AG10803 (cell line): ENCODE data around the gene PAPOLB.

Experiments
- DNase-seq: peaks from one replicate; pipeline ENCODE4 v3.0.0; 2010; ENCODE audit warnings: low read depth
- H3K4me3 ChIP-seq: 2 replicates; pipeline ENCODE4 v1.5.1; 2011; ENCODE audit warnings: mild to moderate bottlenecking, low read length, control low read depth
- TF ChIP-seq, protein P1 (sequence below): conservative IDR thresholded peaks from 2 replicates; pipeline ENCODE4 v1.5.1; 2011; ENCODE audit warnings: mild to moderate bottlenecking, low read length, control low read depth, inconsistent platforms

The PAPOLB gene

DNA sequence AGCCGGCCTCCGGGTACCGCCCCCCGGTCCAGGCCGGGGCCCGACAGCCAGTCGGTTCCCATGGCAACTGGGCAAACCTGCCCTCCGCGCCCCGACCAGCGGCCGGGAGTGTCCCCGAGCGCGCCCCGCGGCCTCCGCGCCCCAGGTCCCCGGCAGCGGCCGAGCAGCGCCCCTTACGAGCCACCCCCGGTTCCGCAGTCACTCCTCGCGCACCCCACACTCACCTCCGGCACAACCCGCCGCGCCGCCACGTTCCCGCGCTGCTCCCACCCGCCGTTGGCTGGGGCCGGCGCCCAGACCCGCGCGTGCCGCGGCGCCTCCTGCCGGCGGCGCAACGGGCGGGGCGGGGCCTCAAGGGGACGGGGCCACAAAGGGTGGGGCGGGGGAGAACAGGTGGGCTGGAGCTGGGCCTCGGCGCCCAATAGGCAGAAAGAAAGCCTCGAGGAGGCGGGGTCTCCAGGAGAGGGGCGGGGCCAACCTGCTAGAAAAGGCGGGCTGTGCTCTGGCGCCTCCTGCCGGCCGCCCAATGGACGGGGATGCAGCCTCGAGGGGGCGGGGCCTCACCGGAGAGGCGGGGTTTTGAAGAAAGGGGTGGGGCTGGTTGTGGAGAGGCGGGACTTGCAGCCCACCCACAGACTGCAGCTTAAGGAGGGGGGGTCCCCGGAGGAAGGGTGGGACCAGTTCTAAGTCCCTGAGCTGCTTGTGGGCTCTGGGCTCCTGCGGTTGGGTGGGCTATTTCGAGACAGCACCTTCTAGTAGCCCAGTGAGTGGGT lies 21.7 kb upstream of the PAPOLB start, which contains the start of gene RADIL:
RADIL (minus strand) TSS at position 345 of the 773 bp plus-strand sequence. CDS start 5,577 bp downstream, outside the sequence.
- TF ChIP-seq, protein P1, sequence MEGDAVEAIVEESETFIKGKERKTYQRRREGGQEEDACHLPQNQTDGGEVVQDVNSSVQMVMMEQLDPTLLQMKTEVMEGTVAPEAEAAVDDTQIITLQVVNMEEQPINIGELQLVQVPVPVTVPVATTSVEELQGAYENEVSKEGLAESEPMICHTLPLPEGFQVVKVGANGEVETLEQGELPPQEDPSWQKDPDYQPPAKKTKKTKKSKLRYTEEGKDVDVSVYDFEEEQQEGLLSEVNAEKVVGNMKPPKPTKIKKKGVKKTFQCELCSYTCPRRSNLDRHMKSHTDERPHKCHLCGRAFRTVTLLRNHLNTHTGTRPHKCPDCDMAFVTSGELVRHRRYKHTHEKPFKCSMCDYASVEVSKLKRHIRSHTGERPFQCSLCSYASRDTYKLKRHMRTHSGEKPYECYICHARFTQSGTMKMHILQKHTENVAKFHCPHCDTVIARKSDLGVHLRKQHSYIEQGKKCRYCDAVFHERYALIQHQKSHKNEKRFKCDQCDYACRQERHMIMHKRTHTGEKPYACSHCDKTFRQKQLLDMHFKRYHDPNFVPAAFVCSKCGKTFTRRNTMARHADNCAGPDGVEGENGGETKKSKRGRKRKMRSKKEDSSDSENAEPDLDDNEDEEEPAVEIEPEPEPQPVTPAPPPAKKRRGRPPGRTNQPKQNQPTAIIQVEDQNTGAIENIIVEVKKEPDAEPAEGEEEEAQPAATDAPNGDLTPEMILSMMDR, result peak; percentile 64
- peak; percentile 86 for DNase-seq
- H3K4me3 ChIP-seq, result peak within 1 kb of the TSS; percentile 61

- no peak for DNase-seq
- TF ChIP-seq, protein P1, result no peak
- H3K4me3 ChIP-seq, result peak overlapping the region; percentile 61
These were observed 21.2 kb upstream of the PAPOLB start for GRCh38 chr7:4883033-4883371.

DNA sequence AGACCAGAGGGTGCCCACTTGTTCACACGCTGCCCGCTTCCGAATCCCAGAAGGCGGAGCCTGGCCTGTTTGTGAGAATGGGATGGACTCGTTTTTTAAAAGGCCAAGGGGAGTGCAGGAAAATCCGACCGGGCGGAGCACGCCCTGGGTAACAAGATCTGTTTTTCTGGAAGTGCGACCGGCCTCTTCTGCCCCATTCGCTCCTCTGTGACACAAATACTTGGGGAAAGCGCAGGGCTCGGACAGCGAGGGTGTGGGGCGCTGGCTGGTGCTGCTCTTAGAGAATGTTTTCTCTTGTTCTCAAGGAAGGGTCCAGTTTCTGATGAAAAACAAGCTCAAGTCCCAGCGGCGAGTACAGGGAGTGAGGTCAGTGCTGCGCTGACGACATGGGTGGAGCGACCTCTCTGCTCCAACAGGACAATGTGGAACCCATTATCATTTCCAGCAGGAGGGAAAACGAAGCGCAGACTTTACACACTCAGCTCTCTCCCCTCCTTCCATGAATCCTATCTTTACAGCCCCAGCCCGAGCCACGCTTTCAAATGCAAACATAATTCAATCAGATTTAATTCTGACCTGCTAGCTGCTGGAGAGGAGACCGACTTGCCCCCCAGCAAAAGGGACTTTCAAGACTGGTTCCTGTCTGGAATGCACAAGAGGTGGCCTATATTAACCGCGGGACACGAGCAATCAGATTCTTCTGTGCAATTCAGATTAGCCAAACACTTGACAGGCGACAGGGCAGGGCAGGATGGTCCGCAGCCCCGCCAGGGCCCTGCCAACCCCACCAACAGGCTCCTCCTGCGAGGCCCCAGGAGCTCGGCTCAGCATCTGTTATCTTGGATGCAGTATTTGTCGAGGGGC lies 20.6 kb upstream of the PAPOLB start:
- peak; percentile 86 for DNase-seq
- TF ChIP-seq, protein P1, result no peak; the same call in 1 of the 2 replicates
- peak overlapping the region; percentile 61 for H3K4me3 ChIP-seq

DNA sequence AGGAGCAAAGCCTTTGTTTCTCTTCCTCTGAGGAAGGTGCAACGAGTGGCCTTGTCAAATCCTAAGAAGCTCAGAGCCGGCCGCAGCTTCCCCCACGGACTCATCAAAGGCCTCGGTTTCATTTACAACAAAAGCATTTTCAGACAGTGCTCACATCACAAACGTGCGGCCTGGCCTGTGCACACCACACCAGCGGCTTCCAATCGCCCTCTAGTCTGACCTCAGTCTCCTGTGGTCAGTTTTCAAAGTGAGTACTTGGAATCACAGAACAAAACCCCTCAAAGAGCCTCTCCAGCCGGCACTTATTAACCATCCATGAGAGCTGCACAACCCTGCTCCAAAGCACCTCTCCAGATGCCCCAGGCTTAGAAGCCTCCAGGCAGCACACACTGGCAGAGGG lies 18.4 kb upstream of the PAPOLB start:
- H3K4me3 ChIP-seq, result no peak overlapping the region
- DNase-seq, result no peak

GRCh38 chr7:4879396-4880081 lies 17.7 kb upstream of the PAPOLB start:
- no peak overlapping the region for H3K4me3 ChIP-seq
- DNase-seq, result no peak
- TF ChIP-seq, protein P1, result no peak

More for the DNA sequence above, 18.4 kb upstream of the PAPOLB start:
- TF ChIP-seq, protein P1, result no peak

DNA sequence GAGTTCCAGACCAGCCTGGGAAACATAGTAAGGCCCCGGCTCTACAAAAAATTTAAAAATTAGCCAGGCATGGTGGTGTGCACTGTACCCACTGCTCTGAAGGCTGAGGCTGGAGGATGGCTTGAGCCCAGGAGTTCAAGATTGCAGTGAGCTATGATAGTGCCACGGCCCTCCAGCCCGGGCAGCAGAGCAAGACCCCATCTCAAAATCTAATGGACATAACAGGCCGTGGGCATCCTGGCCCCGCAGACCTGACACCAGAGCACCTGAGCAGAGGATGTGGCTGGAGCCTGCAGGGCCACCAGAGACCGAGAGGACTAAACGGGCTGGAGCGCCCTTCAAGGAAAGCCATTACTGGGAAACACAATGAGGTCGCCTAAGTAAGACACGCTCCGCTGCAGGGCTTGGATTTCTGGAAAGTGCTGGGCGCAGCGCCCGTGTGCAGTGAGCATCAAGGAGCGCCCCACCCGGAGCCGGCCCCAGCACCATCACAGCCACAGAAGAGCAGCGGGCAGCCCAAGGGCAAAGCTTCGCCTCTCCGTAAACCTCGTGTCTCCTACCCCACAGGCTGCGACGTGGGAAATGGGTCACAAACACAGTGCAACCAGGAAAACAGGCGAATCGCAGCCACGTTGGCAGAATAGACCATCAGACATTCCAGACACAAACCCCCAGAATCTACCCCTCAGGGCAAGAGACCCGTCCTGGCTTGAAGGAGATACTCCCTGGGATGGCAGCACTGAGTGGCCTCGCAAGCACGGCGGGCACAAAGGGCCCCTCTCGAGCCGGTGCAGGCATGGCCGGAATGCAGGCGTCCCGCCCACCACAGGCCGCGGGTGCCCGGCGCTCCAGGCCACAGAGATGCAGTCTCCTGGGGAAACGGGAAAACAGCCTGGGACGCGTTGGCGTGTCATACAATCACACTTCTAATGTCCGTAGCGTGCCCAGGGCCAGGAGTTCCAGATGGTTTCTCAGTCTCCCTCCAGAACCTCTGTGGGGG lies 16.8 kb upstream of the PAPOLB start:
- no peak for DNase-seq
- TF ChIP-seq, protein P1, result no peak
- H3K4me3 ChIP-seq, result no peak overlapping the region
